Subcutaneous adipose tissue (tissue), 4 donors: ENCODE measurements around the gene RHEBL1. TPM values are rescaled to one million over a fixed set of nuclear protein-coding genes. Genes with fewer than 3 reads are reported as not detected.

Experiments used
- total RNA-seq, 4 donors: library from RNA; depleted of rRNA; stranded (reverse); fragments of >200 nt; gene quantifications; one replicate each; pipeline ENCODE4 v1.1.0, GENCODE V29; 2016
- TF ChIP-seq, protein P1 (sequence below): fragments of 450-650 bp; IDR thresholded peaks from one replicate; pipeline ENCODE4 v1.5.1; 2016; ENCODE audit warnings: low read depth, mild to moderate bottlenecking, control low read depth, antibody characterized with exemption, moderate library complexity

Gene RHEBL1
- total RNA-seq, 4 donors from 2014 or later = 0.51 to 0.88 (median 0.61) TPM

- TF ChIP-seq, protein P1, sequence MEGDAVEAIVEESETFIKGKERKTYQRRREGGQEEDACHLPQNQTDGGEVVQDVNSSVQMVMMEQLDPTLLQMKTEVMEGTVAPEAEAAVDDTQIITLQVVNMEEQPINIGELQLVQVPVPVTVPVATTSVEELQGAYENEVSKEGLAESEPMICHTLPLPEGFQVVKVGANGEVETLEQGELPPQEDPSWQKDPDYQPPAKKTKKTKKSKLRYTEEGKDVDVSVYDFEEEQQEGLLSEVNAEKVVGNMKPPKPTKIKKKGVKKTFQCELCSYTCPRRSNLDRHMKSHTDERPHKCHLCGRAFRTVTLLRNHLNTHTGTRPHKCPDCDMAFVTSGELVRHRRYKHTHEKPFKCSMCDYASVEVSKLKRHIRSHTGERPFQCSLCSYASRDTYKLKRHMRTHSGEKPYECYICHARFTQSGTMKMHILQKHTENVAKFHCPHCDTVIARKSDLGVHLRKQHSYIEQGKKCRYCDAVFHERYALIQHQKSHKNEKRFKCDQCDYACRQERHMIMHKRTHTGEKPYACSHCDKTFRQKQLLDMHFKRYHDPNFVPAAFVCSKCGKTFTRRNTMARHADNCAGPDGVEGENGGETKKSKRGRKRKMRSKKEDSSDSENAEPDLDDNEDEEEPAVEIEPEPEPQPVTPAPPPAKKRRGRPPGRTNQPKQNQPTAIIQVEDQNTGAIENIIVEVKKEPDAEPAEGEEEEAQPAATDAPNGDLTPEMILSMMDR = no peak
These were observed 24.0 kb upstream of the RHEBL1 start for GRCh38 chr12:49093792-49094159.

DNA sequence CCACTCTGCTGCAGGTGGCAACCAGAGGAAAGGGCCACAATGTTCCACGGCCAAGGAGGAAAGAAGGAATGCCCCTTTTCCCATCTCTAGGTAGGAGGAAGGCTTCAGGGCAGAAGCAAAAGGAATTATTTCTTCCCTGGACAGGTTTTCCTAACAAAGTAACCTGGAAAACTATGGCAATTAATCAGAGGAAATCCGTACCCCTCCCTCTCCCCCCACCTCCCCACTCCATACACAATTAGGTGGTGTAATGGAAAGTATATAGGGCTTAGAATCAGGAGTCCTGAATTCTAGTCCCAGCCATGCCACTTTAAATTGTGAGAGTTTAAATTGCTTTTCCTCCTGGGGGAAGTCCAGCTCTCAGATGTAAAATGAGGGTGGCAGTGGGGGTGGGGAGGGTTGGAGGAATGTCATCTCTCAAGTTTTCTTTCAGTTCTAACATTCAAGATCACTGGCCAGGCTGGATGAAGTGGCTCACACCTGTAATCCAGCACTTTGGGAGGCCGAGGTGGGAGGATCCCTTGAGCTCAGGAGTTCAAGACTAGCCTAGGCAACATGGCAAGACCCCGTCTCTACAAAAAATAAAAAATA is 23.1 kb upstream of the RHEBL1 start:
- TF ChIP-seq, protein P1 = no peak

DNA sequence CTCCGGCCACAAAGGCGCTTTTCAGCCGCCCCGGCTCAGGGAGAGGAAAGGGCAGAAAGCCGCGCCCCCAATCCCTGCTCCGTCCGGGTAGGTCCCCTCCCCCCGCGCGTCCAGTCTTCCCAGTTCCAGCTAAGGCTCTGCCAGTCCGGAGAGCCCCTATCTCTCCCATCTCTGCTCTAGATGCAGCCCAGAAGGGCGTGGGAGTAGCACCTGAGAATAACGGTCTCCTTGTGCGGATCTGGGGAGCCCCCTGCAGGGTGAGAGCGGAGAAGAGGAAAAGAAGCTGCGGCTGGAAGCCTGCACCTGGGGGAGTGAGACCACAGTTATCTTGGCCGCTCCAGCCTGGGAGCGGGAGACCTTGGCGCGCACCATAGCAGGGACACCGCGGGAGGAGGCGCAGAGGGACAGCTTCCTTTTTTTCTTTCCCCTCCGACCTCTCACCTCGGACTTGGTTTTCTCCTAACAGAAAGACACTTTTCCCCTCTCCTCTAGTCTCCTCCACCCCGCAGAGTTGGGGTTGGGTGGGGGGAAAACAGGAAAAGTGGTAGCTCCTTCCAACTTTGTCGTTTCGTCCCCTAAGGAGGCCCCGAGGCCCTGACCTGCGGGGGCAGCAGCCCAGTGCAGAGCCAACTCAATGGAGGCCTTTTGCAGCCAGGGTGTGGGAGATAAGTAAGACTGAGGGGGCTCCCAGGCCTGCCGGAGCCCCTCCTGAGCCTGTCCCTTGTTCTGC is 22.5 kb upstream of the RHEBL1 start:
- TF ChIP-seq, protein P1 = no peak

DNA sequence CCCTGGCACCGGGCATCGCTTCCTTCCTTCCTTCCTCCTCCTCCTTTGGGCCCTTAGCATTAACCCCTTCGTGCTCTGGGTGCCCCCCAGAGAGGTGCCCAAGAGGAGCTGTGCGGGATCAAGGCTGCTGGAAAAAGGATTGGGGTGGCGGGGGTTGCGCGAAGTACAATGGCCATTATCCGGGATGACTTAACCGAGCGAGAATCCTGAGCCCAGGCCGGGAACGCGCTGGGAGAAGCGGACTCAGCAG is 22.0 kb upstream of the RHEBL1 start:
- TF ChIP-seq, protein P1 = no peak

DNA sequence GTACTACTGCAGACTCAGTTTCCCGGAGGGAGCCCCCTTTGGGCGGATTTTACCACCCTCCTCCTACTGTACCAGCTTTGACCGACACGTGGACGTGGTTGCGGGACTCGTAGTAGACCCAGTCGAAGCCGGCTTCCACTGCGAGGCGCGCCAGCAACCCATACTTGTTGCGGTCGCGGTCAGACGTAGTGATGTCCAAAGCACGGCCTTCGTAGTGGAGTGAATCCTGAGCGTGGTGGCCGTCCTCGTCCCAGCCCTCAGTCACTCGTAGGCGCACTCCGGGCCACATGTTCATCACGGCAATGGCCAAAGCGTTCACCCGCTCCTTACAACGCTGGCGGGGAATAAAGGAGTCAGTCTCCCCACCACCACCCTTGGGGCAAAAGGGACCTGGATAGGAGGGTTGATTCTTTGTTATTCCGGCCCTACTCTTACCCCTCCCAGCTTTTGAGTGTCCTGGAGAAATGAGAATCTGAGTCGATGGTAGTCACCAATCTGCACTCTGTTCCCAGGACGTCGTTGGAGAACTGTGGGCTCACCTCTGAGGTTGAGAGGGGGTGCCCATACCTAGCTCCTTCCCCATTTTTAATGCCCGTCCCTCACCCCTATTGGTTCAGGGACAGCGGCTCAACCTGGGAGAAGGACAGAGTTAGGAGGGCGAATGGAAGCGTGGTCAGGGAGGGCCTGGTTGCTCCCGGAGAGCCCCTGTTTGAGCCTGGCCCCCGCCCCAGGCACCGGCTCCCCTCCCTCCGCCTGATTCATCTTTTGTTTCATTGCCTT is 21.5 kb upstream of the RHEBL1 start:
- TF ChIP-seq, protein P1 = no peak

DNA sequence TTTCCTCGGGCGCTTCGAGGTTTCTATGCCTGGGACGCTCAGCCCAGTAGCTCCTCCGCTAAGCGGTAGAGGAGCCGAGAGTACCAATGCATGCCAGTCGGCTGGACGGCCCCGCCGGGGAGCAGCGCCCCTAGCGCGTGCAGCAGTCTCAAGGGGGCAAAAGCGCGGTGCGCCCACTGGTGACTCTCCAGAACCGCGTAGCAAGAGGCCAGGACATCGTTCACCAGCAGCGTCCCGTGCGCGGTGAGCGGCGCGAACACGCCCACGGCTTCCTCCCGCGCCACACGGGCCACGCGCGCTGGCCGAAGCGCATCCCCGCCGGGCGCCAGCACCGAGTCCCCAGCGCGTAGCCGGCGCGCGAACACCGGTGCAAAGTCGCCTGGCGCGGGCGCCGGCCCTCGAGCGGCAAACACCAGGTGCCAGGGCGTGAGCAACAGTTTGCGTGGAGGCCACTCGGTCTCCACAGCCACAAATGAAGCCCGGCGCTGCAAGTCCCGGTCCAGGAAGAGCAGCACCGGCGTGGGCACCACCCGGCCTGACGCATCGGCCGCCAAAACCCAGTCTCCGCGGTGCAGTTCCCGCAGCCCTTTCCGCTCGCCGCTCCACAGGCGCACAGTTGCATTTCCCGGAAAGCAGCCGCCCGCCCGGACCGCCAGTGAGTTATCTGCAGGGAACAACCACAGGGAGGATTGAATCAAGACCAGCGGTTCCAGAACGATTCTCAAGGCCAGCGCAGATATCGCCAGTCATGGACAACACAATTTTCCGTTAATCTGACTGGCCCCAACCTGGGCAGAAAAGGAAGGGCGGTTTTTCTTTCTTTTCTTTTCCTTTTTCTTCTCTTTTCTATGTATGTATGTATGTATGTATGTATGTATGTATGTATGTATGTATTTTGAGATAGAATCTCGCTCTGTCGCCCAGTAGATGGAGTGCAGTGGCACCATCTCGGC is 20.3 kb upstream of the RHEBL1 start:
- TF ChIP-seq, protein P1 = no peak

DNA sequence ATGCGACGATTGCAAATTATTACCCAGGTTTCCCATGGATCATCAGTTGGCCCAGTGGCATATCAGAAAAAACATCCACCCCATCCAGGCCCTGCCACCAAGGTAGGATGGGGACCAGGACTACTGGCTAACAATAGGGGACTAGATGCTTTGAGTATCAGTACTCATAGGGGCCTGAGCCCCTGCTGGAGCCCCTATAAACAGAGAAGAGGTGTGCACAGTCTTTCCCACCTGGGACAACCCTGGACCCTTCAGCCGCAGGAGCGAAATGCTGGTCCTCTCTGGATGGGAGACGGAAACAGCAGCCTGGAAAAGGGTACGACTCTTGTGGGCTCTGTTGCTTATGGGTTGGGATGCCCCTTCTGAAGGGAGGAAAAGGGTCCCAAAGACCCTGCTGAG is 19.2 kb upstream of the RHEBL1 start:
- TF ChIP-seq, protein P1 = no peak
